Thyroid gland (tissue), 4 donors: ENCODE measurements around the gene SFRP5.

Experiments used
- POLR2A ChIP-seq, 2 donors: fragments of 450-650 bp; IDR thresholded peaks; one replicate each; pipeline ENCODE4 v1.6.1; 2017; ENCODE audit warnings: antibody characterized with exemption in 2 of 2, mild to moderate bottlenecking in 2 of 2, moderate library complexity in 1 of 2
- TF ChIP-seq, protein P1 (sequence below), 6 experiments: fragments of 200-600 bp in 3 of 6; fragments of 450-650 bp in 3 of 6; sonication (generic) in 3 of 6; IDR thresholded peaks; one replicate each; pipeline ENCODE4 v1.5.1; 2016 to 2019; ENCODE audit warnings: antibody characterized with exemption in 6 of 6, mild to moderate bottlenecking in 2 of 6, inconsistent platforms in 1 of 6, moderate library complexity in 1 of 6

DNA sequence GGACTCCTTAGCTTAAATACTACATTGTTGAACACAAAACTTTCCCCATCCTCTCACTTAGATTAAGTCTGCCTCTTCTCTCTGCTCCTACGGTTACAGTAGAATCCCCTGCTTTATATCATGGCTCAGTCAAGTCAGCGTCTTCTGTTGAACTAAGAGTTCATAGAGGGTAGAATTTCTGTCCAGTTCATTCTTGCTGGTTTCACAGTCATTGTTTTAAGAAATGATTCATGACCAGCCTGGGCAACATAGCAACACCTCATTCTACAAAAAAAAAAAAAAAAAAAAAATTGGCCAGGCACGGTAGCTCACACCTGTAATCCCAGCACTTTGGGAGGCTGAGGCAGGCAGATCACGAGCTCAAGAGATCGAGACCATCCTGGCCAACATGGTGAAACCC is 38.5 kb downstream of the SFRP5 start:
- TF ChIP-seq, protein P1, sequence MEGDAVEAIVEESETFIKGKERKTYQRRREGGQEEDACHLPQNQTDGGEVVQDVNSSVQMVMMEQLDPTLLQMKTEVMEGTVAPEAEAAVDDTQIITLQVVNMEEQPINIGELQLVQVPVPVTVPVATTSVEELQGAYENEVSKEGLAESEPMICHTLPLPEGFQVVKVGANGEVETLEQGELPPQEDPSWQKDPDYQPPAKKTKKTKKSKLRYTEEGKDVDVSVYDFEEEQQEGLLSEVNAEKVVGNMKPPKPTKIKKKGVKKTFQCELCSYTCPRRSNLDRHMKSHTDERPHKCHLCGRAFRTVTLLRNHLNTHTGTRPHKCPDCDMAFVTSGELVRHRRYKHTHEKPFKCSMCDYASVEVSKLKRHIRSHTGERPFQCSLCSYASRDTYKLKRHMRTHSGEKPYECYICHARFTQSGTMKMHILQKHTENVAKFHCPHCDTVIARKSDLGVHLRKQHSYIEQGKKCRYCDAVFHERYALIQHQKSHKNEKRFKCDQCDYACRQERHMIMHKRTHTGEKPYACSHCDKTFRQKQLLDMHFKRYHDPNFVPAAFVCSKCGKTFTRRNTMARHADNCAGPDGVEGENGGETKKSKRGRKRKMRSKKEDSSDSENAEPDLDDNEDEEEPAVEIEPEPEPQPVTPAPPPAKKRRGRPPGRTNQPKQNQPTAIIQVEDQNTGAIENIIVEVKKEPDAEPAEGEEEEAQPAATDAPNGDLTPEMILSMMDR (IDR thresholded peaks at IDR 0.05): no peak
- no peak for TF ChIP-seq POLR2A (IDR thresholded peaks at IDR 0.05)
